Nephron (organoid): ENCODE data around the gene AGAP1.

Source experiments
- H3K27ac Mint-ChIP-seq, 3 experiments: 2 replicates each; pipeline ENCODE4 v1.8.0; 2020; ENCODE audit warnings: mixed read lengths in 3 of 3, mild to moderate bottlenecking in 2 of 3, moderate library complexity in 1 of 3
- H3K27me3 Mint-ChIP-seq: 2 replicates; pipeline ENCODE4 v1.8.0; 2021; ENCODE audit warnings: low read depth, mild to moderate bottlenecking, moderate library complexity, mixed read lengths
- H3K36me3 Mint-ChIP-seq: 2 replicates; pipeline ENCODE4 v1.8.0; 2020; ENCODE audit warnings: low read depth, mixed read lengths
- H3K4me1 Mint-ChIP-seq: 2 replicates; pipeline ENCODE4 v1.8.0; 2020; ENCODE audit warnings: mixed read lengths
- H3K4me3 Mint-ChIP-seq, 3 experiments: 2 replicates each; pipeline ENCODE4 v1.8.0; 2020; ENCODE audit warnings: mild to moderate bottlenecking in 3 of 3, mixed read lengths in 3 of 3, moderate library complexity in 2 of 3
- H3K9me3 Mint-ChIP-seq: 2 replicates; pipeline ENCODE4 v1.8.0; 2020; ENCODE audit warnings: mixed read lengths
- CTCF ChIP-seq, 3 experiments: fragments of 200-600 bp; sonication (generic); IDR thresholded peaks; one replicate each; pipeline ENCODE4 v1.5.0; 2021; ENCODE audit warnings: antibody characterized with exemption in 3 of 3; ENCODE audit not compliant: unreplicated experiment in 3 of 3

AGAP1 gene

GRCh38 chr2:235675678-235676535 is 182.1 kb downstream of the AGAP1 start:
- Mint-ChIP-seq H3K4me3 (no peak overlapping the region), H3K4me1 (peaks cover 14% of the 10 kb centered on the region), H3K27me3 (peaks cover 25% of the 10 kb centered on the region), H3K36me3 (no peaks in the 10 kb centered on the region), H3K27ac (no peak overlapping the region), H3K9me3 (no peaks in the 10 kb centered on the region)
- no peak for TF ChIP-seq CTCF (IDR thresholded peaks at IDR 0.05; ENCODE audit: unreplicated experiment in 3 of 3)

GRCh38 chr2:235676536-235676799 is 182.6 kb downstream of the AGAP1 start:
- no peaks in the 10 kb centered on the region for H3K36me3 Mint-ChIP-seq
- H3K4me3 Mint-ChIP-seq = no peak overlapping the region
- H3K9me3 Mint-ChIP-seq = no peaks in the 10 kb centered on the region
- peaks cover 23% of the 10 kb centered on the region for H3K27me3 Mint-ChIP-seq
- H3K27ac Mint-ChIP-seq = no peak overlapping the region
- TF ChIP-seq CTCF (IDR thresholded peaks at IDR 0.05; ENCODE audit: unreplicated experiment in 3 of 3) = no peak
- peaks cover 14% of the 10 kb centered on the region for H3K4me1 Mint-ChIP-seq

GRCh38 chr2:235677276-235677788 is 183.5 kb downstream of the AGAP1 start:
- Mint-ChIP-seq H3K9me3 (no peaks in the 10 kb centered on the region), H3K4me3 (no peak overlapping the region), H3K27me3 (peaks cover 14% of the 10 kb centered on the region), H3K4me1 (peaks cover 14% of the 10 kb centered on the region), H3K36me3 (no peaks in the 10 kb centered on the region), H3K27ac (no peak overlapping the region)
- no peak for TF ChIP-seq CTCF (IDR thresholded peaks at IDR 0.05; ENCODE audit: unreplicated experiment in 3 of 3)

GRCh38 chr2:235677937-235678336 is 184.1 kb downstream of the AGAP1 start:
- Mint-ChIP-seq H3K36me3 (no peaks in the 10 kb centered on the region), H3K27me3 (peaks cover 8% of the 10 kb centered on the region), H3K4me3 (no peak overlapping the region), H3K9me3 (no peaks in the 10 kb centered on the region), H3K4me1 (peaks cover 14% of the 10 kb centered on the region), H3K27ac (no peak overlapping the region)
- TF ChIP-seq CTCF (IDR thresholded peaks at IDR 0.05; ENCODE audit: unreplicated experiment in 3 of 3) = no peak

- TF ChIP-seq CTCF (IDR thresholded peaks at IDR 0.05; ENCODE audit: unreplicated experiment in 3 of 3) = no peak
- H3K4me1 Mint-ChIP-seq = peaks cover 14% of the 10 kb centered on the region
Observed at GRCh38 chr2:235678712-235679111, 184.9 kb downstream of the AGAP1 start.

GRCh38 chr2:235679471-235679870 is 185.6 kb downstream of the AGAP1 start:
- no peak overlapping the region for H3K27ac Mint-ChIP-seq
- H3K4me1 Mint-ChIP-seq = peaks cover 10% of the 10 kb centered on the region

More at GRCh38 chr2:235678712-235679111, 184.9 kb downstream of the AGAP1 start:
- Mint-ChIP-seq H3K4me3 (no peak overlapping the region), H3K36me3 (no peaks in the 10 kb centered on the region), H3K27ac (no peak overlapping the region), H3K27me3 (peaks cover 5% of the 10 kb centered on the region), H3K9me3 (no peaks in the 10 kb centered on the region)

More at GRCh38 chr2:235679471-235679870, 185.6 kb downstream of the AGAP1 start:
- Mint-ChIP-seq H3K27me3 (no peaks in the 10 kb centered on the region), H3K36me3 (no peaks in the 10 kb centered on the region), H3K9me3 (no peaks in the 10 kb centered on the region), H3K4me3 (no peak overlapping the region)
- no peak for TF ChIP-seq CTCF (IDR thresholded peaks at IDR 0.05; ENCODE audit: unreplicated experiment in 3 of 3)
